SU-DHL-6 (cell line): ENCODE measurements around the gene WWTR1.

ENCODE experiments used
- H2AFZ ChIP-seq: fragments of 200-600 bp; sonication (generic); 2 replicates; pipeline ENCODE4 v1.6.1; 2014; ENCODE audit warnings: low read depth, mild to moderate bottlenecking, moderate library complexity, mixed read lengths, antibody characterized with exemption, low read length; ENCODE audit not compliant: severe bottlenecking
- H3F3A ChIP-seq: fragments of 200-600 bp; shearing (Covaris generic); 2 replicates; pipeline ENCODE4 v1.6.0; 2016; ENCODE audit warnings: antibody characterized with exemption, mild to moderate bottlenecking; ENCODE audit not compliant: insufficient read depth
- H3K27ac ChIP-seq: fragments of 200-600 bp; sonication (generic); 2 replicates; pipeline ENCODE4 v1.5.1; 2016; ENCODE audit warnings: low read depth, mild to moderate bottlenecking, low read length, moderate library complexity, mixed read lengths
- H3K27me3 ChIP-seq: fragments of 200-600 bp; sonication (generic), shearing (Covaris generic); 2 replicates; pipeline ENCODE4 v1.6.0; 2014; ENCODE audit warnings: mild to moderate bottlenecking, low read length
- H3K36me3 ChIP-seq: fragments of 200-600 bp; sonication (generic); 2 replicates; pipeline ENCODE4 v1.6.1; 2014; ENCODE audit warnings: mild to moderate bottlenecking, low read length, mixed read lengths
- H3K4me2 ChIP-seq: fragments of 300-600, 200-600 bp; shearing (Covaris generic), sonication (generic); 2 replicates; pipeline ENCODE4 v1.6.0; 2014; ENCODE audit warnings: low read length, low read depth, mild to moderate bottlenecking; ENCODE audit not compliant: poor library complexity, severe bottlenecking
- H3K4me3 ChIP-seq: fragments of 200-600 bp; sonication (generic); 2 replicates; pipeline ENCODE4 v1.5.1; 2014; ENCODE audit warnings: antibody characterized with exemption, low read length, mild to moderate bottlenecking, mixed read lengths; ENCODE audit not compliant: insufficient read depth, poor library complexity, severe bottlenecking
- H3K79me2 ChIP-seq: fragments of 200-600 bp; sonication (generic); 2 replicates; pipeline ENCODE4 v1.6.1; 2014; ENCODE audit warnings: mild to moderate bottlenecking, low read length, moderate library complexity; ENCODE audit not compliant: insufficient read depth
- H3K9ac ChIP-seq: fragments of 200-600 bp; sonication (generic); 2 replicates; pipeline ENCODE4 v1.7.0; 2014; ENCODE audit warnings: mild to moderate bottlenecking, low read length
- H3K9me2 ChIP-seq: fragments of 200-600 bp; sonication (generic); replicated peaks from 2 replicates; pipeline ENCODE4 v1.6.1; 2014; ENCODE audit warnings: low read length; ENCODE audit not compliant: insufficient read depth
- H3K9me3 ChIP-seq: fragments of 200-600 bp; sonication (generic); 2 replicates; pipeline ENCODE4 v1.6.1; 2014; ENCODE audit warnings: low read length, mixed read lengths; ENCODE audit not compliant: insufficient read depth
- H4K20me1 ChIP-seq: fragments of 200-600 bp; sonication (generic); 2 replicates; pipeline ENCODE4 v1.6.1; 2014; ENCODE audit warnings: low read depth, mild to moderate bottlenecking, antibody characterized with exemption, low read length, moderate library complexity, mixed read lengths
- CTCF ChIP-seq: fragments of 200-600 bp; sonication (generic); IDR thresholded peaks from one replicate; pipeline ENCODE4 v1.5.1; 2017; ENCODE audit warnings: antibody characterized with exemption, mild to moderate bottlenecking, low read length, moderate library complexity; ENCODE audit not compliant: insufficient read depth, poor library complexity, severe bottlenecking
- EZH2phosphoT487 ChIP-seq: fragments of 200-600 bp; sonication (generic), shearing (Covaris generic); conservative IDR thresholded peaks from 2 replicates; pipeline ENCODE4 v1.6.1; 2018; ENCODE audit warnings: mild to moderate bottlenecking, antibody characterized with exemption, low read length, moderate library complexity, mixed read lengths

Gene WWTR1

GRCh38 chr3:149548669-149549065 lies 109.2 kb downstream of the WWTR1 start:
- Histone ChIP-seq H3K79me2 (no peaks in the 10 kb centered on the region), H3K36me3 (no peaks in the 10 kb centered on the region), H3K9me2 (no peaks in the 10 kb centered on the region), H3K9ac (no peak overlapping the region), H3K27me3 (0 out of 2 replicates have a peak, but pooled peaks cover 4% of the 10 kb centered on the region), H3K4me2 (no peak overlapping the region), H3K27ac (no peak overlapping the region), H3K9me3 (no peaks in the 10 kb centered on the region), H3K4me3 (no peak overlapping the region), H3F3A (no peaks in the 10 kb centered on the region), H2AFZ (no peak overlapping the region), H4K20me1 (no peaks in the 10 kb centered on the region)
- TF ChIP-seq EZH2phosphoT487 (no peak), CTCF (no peak)

- Histone ChIP-seq H3K27ac (no peak overlapping the region), H3K4me2 (no peak overlapping the region), H4K20me1 (no peaks in the 10 kb centered on the region), H2AFZ (no peak overlapping the region), H3K4me3 (no peak overlapping the region), H3K9me3 (no peaks in the 10 kb centered on the region), H3K9ac (no peak overlapping the region), H3K27me3 (0 out of 2 replicates have a peak, but pooled peaks cover 4% of the 10 kb centered on the region), H3F3A (no peaks in the 10 kb centered on the region), H3K36me3 (no peaks in the 10 kb centered on the region), H3K79me2 (no peaks in the 10 kb centered on the region), H3K9me2 (no peaks in the 10 kb centered on the region)
- TF ChIP-seq CTCF (no peak), EZH2phosphoT487 (no peak)
Observed at GRCh38 chr3:149547954-149548668, 109.7 kb downstream of the WWTR1 start.

GRCh38 chr3:149547413-149547812 lies 110.4 kb downstream of the WWTR1 start:
- no peak overlapping the region for H3K4me3 ChIP-seq
- H3K27me3 ChIP-seq, result 0 out of 2 replicates have a peak, but pooled peaks cover 4% of the 10 kb centered on the region
- H3F3A ChIP-seq, result no peaks in the 10 kb centered on the region
- H3K9ac ChIP-seq, result no peak overlapping the region
- no peaks in the 10 kb centered on the region for H3K36me3 ChIP-seq
- no peak for TF ChIP-seq EZH2phosphoT487
- no peak for TF ChIP-seq CTCF
- H3K4me2 ChIP-seq, result no peak overlapping the region
- no peaks in the 10 kb centered on the region for H4K20me1 ChIP-seq
- H3K79me2 ChIP-seq, result no peaks in the 10 kb centered on the region
- no peak overlapping the region for H3K27ac ChIP-seq
- no peaks in the 10 kb centered on the region for H3K9me2 ChIP-seq
- no peaks in the 10 kb centered on the region for H3K9me3 ChIP-seq
- no peak overlapping the region for H2AFZ ChIP-seq
